GM19238 (cell line): Measurements from ENCODE around the gene PRKCQ.

ENCODE experiments used
- DNase-seq: peaks from one replicate; pipeline ENCODE4 v3.0.0; 2011; ENCODE audit warnings: low spot score; ENCODE audit not compliant: insufficient read length

PRKCQ gene

GRCh38 chr10:6579904-6580278 is at the start of gene PRKCQ:
Gene PRKCQ (minus strand): TSS chr10:6580276. CDS start chr10:6515135, 65,141 bp downstream.
- no peak for DNase-seq

GRCh38 chr10:6625428-6625827 is 45.4 kb upstream of the PRKCQ start:
- no peak for DNase-seq

GRCh38 chr10:6624392-6624791 is 44.3 kb upstream of the PRKCQ start:
- no peak for DNase-seq

- DNase-seq, result no peak
Measured at GRCh38 chr10:6622921-6623320, 42.8 kb upstream of the PRKCQ start.

- no peak for DNase-seq
Measured at GRCh38 chr10:6621536-6621935, 41.5 kb upstream of the PRKCQ start.

- DNase-seq, result no peak
Measured at GRCh38 chr10:6619660-6620059, 39.6 kb upstream of the PRKCQ start.

GRCh38 chr10:6618340-6618739 is 38.3 kb upstream of the PRKCQ start:
- no peak for DNase-seq

- no peak for DNase-seq
Measured at GRCh38 chr10:6617309-6618076, 37.4 kb upstream of the PRKCQ start.

GRCh38 chr10:6615971-6616370 is 35.9 kb upstream of the PRKCQ start:
- no peak for DNase-seq

- DNase-seq, result no peak
Measured at GRCh38 chr10:6612371-6612770, 32.3 kb upstream of the PRKCQ start.

- DNase-seq, result no peak
Measured at GRCh38 chr10:6610647-6611046, 30.6 kb upstream of the PRKCQ start.

- DNase-seq, result no peak
Measured at GRCh38 chr10:6609625-6610024, 29.5 kb upstream of the PRKCQ start.

- no peak for DNase-seq
Measured at GRCh38 chr10:6607778-6608177, 27.7 kb upstream of the PRKCQ start.

GRCh38 chr10:6607182-6607581 is 27.1 kb upstream of the PRKCQ start:
- no peak for DNase-seq

GRCh38 chr10:6603142-6604125 is 23.4 kb upstream of the PRKCQ start:
- no peak for DNase-seq

- no peak for DNase-seq
Measured at GRCh38 chr10:6602700-6603084, 22.6 kb upstream of the PRKCQ start.

- DNase-seq, result no peak
Measured at GRCh38 chr10:6602026-6602699, 22.1 kb upstream of the PRKCQ start.

GRCh38 chr10:6601246-6601805 is 21.2 kb upstream of the PRKCQ start:
- DNase-seq, result no peak

GRCh38 chr10:6600224-6600987 is 20.3 kb upstream of the PRKCQ start:
- DNase-seq, result no peak

- DNase-seq, result no peak
Measured at GRCh38 chr10:6598679-6599078, 18.6 kb upstream of the PRKCQ start.

- no peak for DNase-seq
Measured at GRCh38 chr10:6597478-6597877, 17.4 kb upstream of the PRKCQ start.
